ENCODE results near the gene CD300LF. TPM values are rescaled to one million over a fixed set of nuclear protein-coding genes. Genes with fewer than 3 reads are reported as not detected.

Gene CD300LF
- total RNA-seq, 4 donors from 2014 or later: not detected

DNA sequence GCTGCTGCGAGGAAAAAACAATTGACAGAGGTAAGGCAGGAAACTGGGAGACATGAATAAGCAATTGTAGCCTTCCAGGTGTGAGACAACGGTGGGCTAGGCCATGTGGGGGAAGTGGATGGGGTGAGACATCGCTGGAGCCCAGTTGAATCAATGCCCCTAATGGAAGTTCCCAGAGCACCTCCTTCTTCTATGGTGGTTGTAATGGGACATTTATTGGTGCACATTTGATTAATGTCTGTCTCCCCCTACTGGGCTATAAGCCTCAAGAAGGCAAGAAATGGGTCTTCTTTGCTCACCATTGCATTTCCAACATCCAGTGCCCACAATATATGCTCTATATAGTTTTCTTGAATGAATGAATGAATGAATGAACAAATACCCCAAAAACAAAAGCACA, 66.5 kb downstream of the CD300LF start:
- Histone ChIP-seq H3K27ac (no peak overlapping the region), H3K4me3 (no peak overlapping the region), H3K4me1 (no peaks in the 10 kb centered on the region), H3K9me3 (no peaks in the 10 kb centered on the region), H3K27me3 (peaks cover 0 to 9% (median 4%) of the 10 kb centered on the region in 3 donors), H3K36me3 (no peaks in the 10 kb centered on the region)
- DNase-seq (no peak), ATAC-seq (no peak)
- intact Hi-C loops (cut with DNase I; ENCODE audit: low total_unique reads): no loop called here
- in situ Hi-C loops (cut with MboI; ENCODE audit: low sequenced_read_pairs in 4 of 4): no loop called here
- TF ChIP-seq POLR2A (IDR thresholded peaks at IDR 0.05): no peak
- TF ChIP-seq, protein P1, sequence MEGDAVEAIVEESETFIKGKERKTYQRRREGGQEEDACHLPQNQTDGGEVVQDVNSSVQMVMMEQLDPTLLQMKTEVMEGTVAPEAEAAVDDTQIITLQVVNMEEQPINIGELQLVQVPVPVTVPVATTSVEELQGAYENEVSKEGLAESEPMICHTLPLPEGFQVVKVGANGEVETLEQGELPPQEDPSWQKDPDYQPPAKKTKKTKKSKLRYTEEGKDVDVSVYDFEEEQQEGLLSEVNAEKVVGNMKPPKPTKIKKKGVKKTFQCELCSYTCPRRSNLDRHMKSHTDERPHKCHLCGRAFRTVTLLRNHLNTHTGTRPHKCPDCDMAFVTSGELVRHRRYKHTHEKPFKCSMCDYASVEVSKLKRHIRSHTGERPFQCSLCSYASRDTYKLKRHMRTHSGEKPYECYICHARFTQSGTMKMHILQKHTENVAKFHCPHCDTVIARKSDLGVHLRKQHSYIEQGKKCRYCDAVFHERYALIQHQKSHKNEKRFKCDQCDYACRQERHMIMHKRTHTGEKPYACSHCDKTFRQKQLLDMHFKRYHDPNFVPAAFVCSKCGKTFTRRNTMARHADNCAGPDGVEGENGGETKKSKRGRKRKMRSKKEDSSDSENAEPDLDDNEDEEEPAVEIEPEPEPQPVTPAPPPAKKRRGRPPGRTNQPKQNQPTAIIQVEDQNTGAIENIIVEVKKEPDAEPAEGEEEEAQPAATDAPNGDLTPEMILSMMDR (IDR thresholded peaks at IDR 0.05 in 4 of 5, conservative IDR thresholded peaks at IDR 0.05 in 1 of 5): no peak

DNA sequence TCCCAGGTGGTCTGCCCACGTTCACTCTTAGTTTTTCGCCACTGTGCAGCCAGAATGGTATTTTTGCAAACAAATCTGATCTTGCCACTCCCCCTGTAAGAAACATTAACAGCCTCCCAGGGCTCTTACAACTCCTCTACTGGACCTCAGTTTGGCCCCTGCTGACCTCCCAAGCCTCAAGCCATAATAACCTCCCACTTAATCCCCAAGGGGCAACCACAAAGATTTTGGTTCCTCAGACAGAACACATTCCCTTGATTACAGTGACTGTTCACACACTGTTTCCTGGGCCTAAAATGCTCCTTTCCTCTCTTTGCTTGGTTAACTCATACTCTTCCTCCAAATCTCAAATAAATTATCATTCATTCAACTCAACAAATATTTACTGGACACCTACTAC, 67.7 kb downstream of the CD300LF start:
- H3K9me3 ChIP-seq: no peaks in the 10 kb centered on the region
- in situ Hi-C loops (cut with MboI; ENCODE audit: low sequenced_read_pairs in 4 of 4): no loop called here
- peaks cover 0 to 4% (median 0%) of the 10 kb centered on the region in 3 donors for H3K27me3 ChIP-seq

DNA sequence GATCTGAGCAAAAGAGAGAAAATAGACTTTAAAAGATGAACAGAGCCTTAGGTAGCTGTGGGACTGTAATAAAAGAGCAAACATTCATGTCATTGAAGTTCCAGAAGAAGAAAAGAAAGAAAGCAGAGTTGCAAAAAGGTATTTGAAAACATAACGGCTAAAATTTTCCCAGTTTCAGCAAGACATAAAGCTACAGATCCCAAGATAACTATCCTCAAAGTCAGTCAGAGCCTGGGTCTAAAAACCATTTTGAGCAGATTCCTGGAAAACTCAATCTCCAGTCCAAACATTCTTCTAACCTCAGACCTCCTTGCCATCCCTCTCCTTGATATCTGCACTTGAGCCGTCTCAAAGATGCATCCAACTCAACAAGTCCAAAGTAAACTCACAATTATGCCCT, 68.3 kb downstream of the CD300LF start:
- peaks cover 0 to 4% (median 4%) of the 10 kb centered on the region in 3 donors for H3K27me3 ChIP-seq
- H3K9me3 ChIP-seq: no peaks in the 10 kb centered on the region
- in situ Hi-C loops (cut with MboI; ENCODE audit: low sequenced_read_pairs in 4 of 4) (no loop called here), intact Hi-C loops (cut with DNase I; ENCODE audit: low total_unique reads) (no loop called here)
- no peak for DNase-seq
- no peaks in the 10 kb centered on the region for H3K36me3 ChIP-seq
- TF ChIP-seq, protein P1 (IDR thresholded peaks at IDR 0.05 in 4 of 5, conservative IDR thresholded peaks at IDR 0.05 in 1 of 5): no peak
- TF ChIP-seq POLR2A (IDR thresholded peaks at IDR 0.05): no peak
- H3K4me3 ChIP-seq: no peak overlapping the region
- H3K27ac ChIP-seq: no peak overlapping the region
- no peaks in the 10 kb centered on the region for H3K4me1 ChIP-seq
- ATAC-seq: no peak

More for the DNA sequence above, 67.7 kb downstream of the CD300LF start:
- H3K36me3 ChIP-seq: no peaks in the 10 kb centered on the region
- H3K4me3 ChIP-seq: no peak overlapping the region
- DNase-seq (no peak), ATAC-seq (no peak)
- intact Hi-C loops (cut with DNase I; ENCODE audit: low total_unique reads): no loop called here
- TF ChIP-seq, protein P1 (IDR thresholded peaks at IDR 0.05 in 4 of 5, conservative IDR thresholded peaks at IDR 0.05 in 1 of 5): no peak
- TF ChIP-seq POLR2A (IDR thresholded peaks at IDR 0.05): no peak
- H3K4me1 ChIP-seq: no peaks in the 10 kb centered on the region
- H3K27ac ChIP-seq: no peak overlapping the region

Small RNAs within 50 kb of the gene (microRNA-seq; reads per million reads assigned to microRNA genes)
- 5.9 to 14.5 reads per million in 2 donors for gene MIR3615 (ENCODE audit: borderline replicate concordance in 2 of 2)

Other genes starting within 250 kb of the CD300LF start
- 1 to 10 TPM in 2 of 4 donors, not detected in 2; 1.4 to 2.5 TPM for gene CD300A, start 246.3 kb downstream of the CD300LF start, total RNA-seq
- gene CD300LB, start 181.4 kb downstream of the CD300LF start, total RNA-seq: under 1 TPM in 1 of 4 donors, not detected in 3; 0.16 TPM
- gene CD300C, start 166.8 kb downstream of the CD300LF start, total RNA-seq: under 1 TPM in 1 of 4 donors, not detected in 3; 0.16 TPM
- not detected for gene CD300H, start 145.4 kb downstream of the CD300LF start, total RNA-seq
- gene CD300LD, start 120.6 kb downstream of the CD300LF start, total RNA-seq: not detected
- gene CD300E, start 89.2 kb downstream of the CD300LF start, total RNA-seq: under 1 TPM in 2 of 4 donors, not detected in 2; 0.26 to 0.91 TPM
- gene RAB37, start 24.3 kb upstream of the CD300LF start, total RNA-seq: 1 to 10 TPM in 1 of 4 donors, under 1 TPM in 3; 0.24 to 3.7 (median 0.43) TPM
- 1 to 10 TPM; 3.8 to 5.6 (median 5.5) TPM for gene NHERF1, start 35.7 kb upstream of the CD300LF start, total RNA-seq
- 10 to 100 TPM in 3 of 4 donors, 1 to 10 TPM in 1; 7.7 to 27.4 (median 14.5) TPM for gene NAT9, start 63.4 kb upstream of the CD300LF start, total RNA-seq
- gene GRIN2C, start 147.0 kb upstream of the CD300LF start, total RNA-seq: 1 to 10 TPM in 2 of 4 donors, not detected in 2; 1.2 to 1.5 TPM
- gene FDXR, start 160.1 kb upstream of the CD300LF start, total RNA-seq: 1 to 10 TPM; 2.1 to 6.0 (median 3.2) TPM
- not detected for gene FADS6, start 180.7 kb upstream of the CD300LF start, total RNA-seq
- not detected for gene USH1G, start 210.3 kb upstream of the CD300LF start, total RNA-seq
- under 1 TPM in 1 of 4 donors, not detected in 3; 0.19 TPM for gene OTOP2, start 211.3 kb upstream of the CD300LF start, total RNA-seq
- gene OTOP3, start 223.0 kb upstream of the CD300LF start, total RNA-seq: not detected

All from gastrocnemius medialis (tissue), 4 donors.